SK-N-MC (cell line): ENCODE results near the gene NHP2.

Experiments used
- FOXP2 ChIP-seq: optimal IDR thresholded peaks from 2 replicates; pipeline ENCODE3; 2011; ENCODE audit warnings: mild to moderate bottlenecking, moderate library complexity; ENCODE audit not compliant: insufficient read depth; ENCODE audit errors: extremely low read length, control extremely low read depth
- POLR2AphosphoS5 ChIP-seq: IDR thresholded peaks from 2 replicates; pipeline ENCODE4 v1.6.1; 2012; ENCODE audit warnings: mild to moderate bottlenecking, low read depth, low read length, borderline replicate concordance

DNA sequence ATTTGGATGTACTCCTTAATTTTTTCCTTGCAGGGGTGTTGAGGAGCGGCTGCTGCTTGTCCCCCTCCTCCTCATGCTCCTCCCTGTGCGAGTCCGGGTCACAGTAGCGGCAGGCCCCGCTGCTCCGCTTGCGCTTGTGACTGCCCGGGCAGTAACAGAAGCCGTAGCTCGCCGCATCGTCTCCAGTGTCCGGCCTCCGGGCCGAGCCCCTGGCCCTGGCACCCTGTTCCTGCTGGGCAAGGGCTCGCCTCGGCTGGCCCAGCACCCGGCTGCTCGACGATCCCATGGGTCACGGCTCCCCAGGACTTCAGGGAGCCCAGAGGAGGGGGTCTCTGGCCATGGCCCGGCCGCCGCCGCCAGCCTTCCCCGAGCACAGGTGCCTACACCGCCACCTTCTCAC, 33.3 kb upstream of the NHP2 start, which contains the start of gene GMCL2:
- no peak for TF ChIP-seq FOXP2
- no peak for TF ChIP-seq POLR2AphosphoS5
